IMR-90 (cell line): ENCODE measurements around the gene FBXL7. TPM values are rescaled to one million over a fixed set of nuclear protein-coding genes. Genes with fewer than 3 reads are reported as not detected.

Experiments used
- ATAC-seq: fragments of 200-7000 bp; cut with Tn5 transposase; 2 replicates; pipeline ENCODE4 v1.9.1; 2020; ENCODE audit warnings: low read depth, mild to moderate bottlenecking, moderate library complexity
- BruUV-seq: library from RNA; stranded (reverse); fragments of 400-500 nt; replicated peaks from 2 replicates; lab custom pipeline; 2021; lab: Mats Ljungman, UMichigan
- CTCF ChIA-PET: fragments of 300-600 bp; formaldehyde crosslinking; extraction: SDS; loops from one replicate; lab custom pipeline; 2021; ENCODE audit warnings: antibody characterized with exemption; lab: Yijun Ruan, JAX
- POLR2A ChIA-PET: fragments of 300-600 bp; sonication (Branson Sonifier 250); formaldehyde crosslinking; loops from one replicate; lab custom pipeline; 2022; ENCODE audit warnings: antibody characterized with exemption; ENCODE audit not compliant: unreplicated experiment; lab: Charles Lee
- DNase-seq: peaks from one replicate; pipeline ENCODE4 v3.0.0; 2013
- H2AFZ ChIP-seq: replicated peaks from 2 replicates; pipeline ENCODE3; 2013; ENCODE audit warnings: low read length, mild to moderate bottlenecking; ENCODE audit not compliant: poor library complexity
- H2AK5ac ChIP-seq: 2 replicates; pipeline ENCODE4 v1.6.1; 2013; ENCODE audit warnings: low read depth, low read length, inconsistent platforms
- H2AK9ac ChIP-seq: replicated peaks from 2 replicates; pipeline ENCODE3; 2013; ENCODE audit warnings: mild to moderate bottlenecking, low read depth, low read length, moderate library complexity; ENCODE audit not compliant: poor library complexity
- H2BK120ac ChIP-seq: 2 replicates; pipeline ENCODE4 v1.6.1; 2013; ENCODE audit warnings: low read depth, low read length, inconsistent platforms
- H2BK15ac ChIP-seq: 3 replicates; pipeline ENCODE4 v1.6.1; 2013; ENCODE audit warnings: low read depth, low read length, inconsistent platforms
- H2BK20ac ChIP-seq: 2 replicates; pipeline ENCODE4 v1.6.1; 2013; ENCODE audit warnings: low read depth, mild to moderate bottlenecking, inconsistent platforms, low read length, moderate library complexity
- H2BK5ac ChIP-seq: 2 replicates; pipeline ENCODE4 v1.6.1; 2013; ENCODE audit warnings: mild to moderate bottlenecking, low read depth, low read length, inconsistent platforms; ENCODE audit not compliant: poor library complexity, severe bottlenecking
- H3K14ac ChIP-seq: replicated peaks from 2 replicates; pipeline ENCODE4 v1.6.1; 2013; ENCODE audit warnings: low read depth, low read length, inconsistent platforms
- H3K18ac ChIP-seq: 2 replicates; pipeline ENCODE4 v1.6.1; 2013; ENCODE audit warnings: low read depth, low read length, control low read depth
- H3K23ac ChIP-seq: 2 replicates; pipeline ENCODE4 v1.6.1; 2013; ENCODE audit warnings: low read depth, low read length, inconsistent platforms
- H3K27ac ChIP-seq: 2 replicates; pipeline ENCODE4 v1.5.1; 2013; ENCODE audit warnings: mild to moderate bottlenecking, control low read depth, low read length; ENCODE audit not compliant: insufficient read depth
- H3K27me3 ChIP-seq: 2 replicates; pipeline ENCODE4 v1.6.1; 2013; ENCODE audit warnings: low read length; ENCODE audit not compliant: control insufficient read depth, insufficient read depth
- H3K36me3 ChIP-seq: 2 replicates; pipeline ENCODE4 v1.6.1; 2013; ENCODE audit warnings: low read length, mixed read lengths; ENCODE audit not compliant: control insufficient read depth, insufficient read depth
- H3K4ac ChIP-seq: 2 replicates; pipeline ENCODE4 v1.6.1; 2013; ENCODE audit warnings: low read depth, low read length, inconsistent platforms
- H3K4me1 ChIP-seq: 2 replicates; pipeline ENCODE4 v1.6.1; 2013; ENCODE audit warnings: low read length, mixed read lengths; ENCODE audit not compliant: control insufficient read depth, insufficient read depth
- H3K4me2 ChIP-seq: 2 replicates; pipeline ENCODE4 v1.6.1; 2013; ENCODE audit warnings: low read depth, mild to moderate bottlenecking, control low read depth, low read length, moderate library complexity
- H3K4me3 ChIP-seq: 2 replicates; pipeline ENCODE4 v1.5.1; 2013; ENCODE audit warnings: low read depth, mild to moderate bottlenecking, control low read depth, low read length, moderate library complexity; ENCODE audit not compliant: insufficient read depth
- H3K56ac ChIP-seq: 2 replicates; pipeline ENCODE4 v1.6.1; 2013; ENCODE audit warnings: low read length, inconsistent platforms; ENCODE audit not compliant: insufficient read depth; ENCODE audit errors: extremely low read depth
- H3K79me1 ChIP-seq, 2 experiments: 2 replicates each; pipeline ENCODE4 v1.6.1; 2013; ENCODE audit warnings: low read length in 2 of 2, inconsistent platforms in 1 of 2, low read depth in 1 of 2
- H3K9ac ChIP-seq: 2 replicates; pipeline ENCODE4 v1.6.1; 2013; ENCODE audit warnings: low read depth, low read length, control low read depth
- H3K9me1 ChIP-seq: 2 replicates; pipeline ENCODE4 v1.6.1; 2013; ENCODE audit warnings: low read length, inconsistent platforms; ENCODE audit not compliant: insufficient read depth
- H3K9me3 ChIP-seq: 2 replicates; pipeline ENCODE4 v1.6.1; 2013; ENCODE audit warnings: low read length; ENCODE audit not compliant: control insufficient read depth, insufficient read depth
- H4K20me1 ChIP-seq: 2 replicates; pipeline ENCODE4 v1.6.1; 2013; ENCODE audit warnings: low read length, inconsistent platforms; ENCODE audit not compliant: insufficient read depth
- H4K5ac ChIP-seq: 2 replicates; pipeline ENCODE4 v1.6.1; 2013; ENCODE audit warnings: mild to moderate bottlenecking, low read depth, low read length, control low read depth
- H4K8ac ChIP-seq, 2 experiments: 2 replicates each; pipeline ENCODE4 v1.6.1; 2013; ENCODE audit warnings: low read depth in 2 of 2, low read length in 2 of 2, control low read depth in 1 of 2, inconsistent platforms in 1 of 2
- H4K91ac ChIP-seq: 2 replicates; pipeline ENCODE4 v1.6.1; 2013; ENCODE audit warnings: low read depth, low read length, inconsistent platforms; ENCODE audit not compliant: insufficient read depth
- BHLHE40 ChIP-seq: fragments of 150-350 bp; IDR thresholded peaks from 2 replicates; pipeline ENCODE4 v1.6.1; 2016; ENCODE audit warnings: mild to moderate bottlenecking, low read depth, low read length
- NFE2L2 ChIP-seq: fragments of 150-350 bp; IDR thresholded peaks from 2 replicates; pipeline ENCODE4 v1.6.1; 2016; ENCODE audit warnings: low read depth, mild to moderate bottlenecking, low read length
- POLR2A ChIP-seq: IDR thresholded peaks from 2 replicates; pipeline ENCODE4 v1.6.1; 2012; ENCODE audit warnings: mild to moderate bottlenecking, low read depth, low read length
- RAD21 ChIP-seq: IDR thresholded peaks from 2 replicates; pipeline ENCODE4 v1.6.1; 2012; ENCODE audit warnings: low read length, improper control_type of control experiment
- SMC3 ChIP-seq: fragments of 150-350 bp; IDR thresholded peaks from 2 replicates; pipeline ENCODE4 v1.6.1; 2016; ENCODE audit warnings: low read depth, mild to moderate bottlenecking, antibody characterized with exemption, low read length, moderate library complexity
- WGBS, 2 experiments: methylation state at CpG; one replicate each; pipeline versions ENCODE4 v1.1.5 to v1.1.7; 2013; ENCODE audit warnings: missing lambda C conversion rate in 2 of 2; ENCODE audit not compliant: insufficient read length in 1 of 2; ENCODE audit errors: extremely low coverage in 2 of 2; 5-methylcytosine and 5-hydroxymethylcytosine counted together
- dilution Hi-C: fragments of 300-500 bp; cut with HindIII; formaldehyde crosslinking; loops from one replicate; pipeline ENCODE4 v1.14.3; 2018; ENCODE audit warnings: low sequenced_read_pairs; ENCODE audit not compliant: unreplicated experiment
- in situ Hi-C: fragments of 300-500 bp; cut with MboI; formaldehyde crosslinking; loops from 3 replicates; pipeline ENCODE4 v1.14.3; 2019; ENCODE audit warnings: low sequenced_read_pairs, inconsistent platforms, mixed read lengths
- intact Hi-C: fragments of 100-400 bp; cut with micrococcal nuclease; formaldehyde crosslinking; loops from 2 replicates; pipeline ENCODE4 v1.10.0; 2022
- polyA plus RNA-seq, 3 experiments: library from polyadenylated mRNA; depleted of rRNA; stranded (reverse); fragments of >200 nt; gene quantifications; 2 replicates each; pipeline ENCODE4 v1.2.3, GENCODE V29; 2012; ENCODE audit warnings: low replicate concordance in 1 of 3
- total RNA-seq: library from RNA; depleted of rRNA; stranded (reverse); fragments of >200 nt; gene quantifications from 2 replicates; pipeline ENCODE4 v1.2.3, GENCODE V29; 2012
- TF ChIP-seq, protein P1 (sequence below): fragments of 150-350 bp; IDR thresholded peaks from 2 replicates; pipeline ENCODE4 v1.6.1; 2016; ENCODE audit warnings: low read depth, mild to moderate bottlenecking, low read length, moderate library complexity, borderline replicate concordance
- TF ChIP-seq, protein P2 (sequence below): conservative IDR thresholded peaks from 2 replicates; pipeline ENCODE4 v1.5.1; 2012; ENCODE audit warnings: mild to moderate bottlenecking, low read depth, low read length, improper control_type of control experiment

Gene FBXL7
- total and polyA plus RNA-seq, 2 of the 4 experiments (the other 2 are of a cell fraction): 4.1 to 10.2 TPM

DNA sequence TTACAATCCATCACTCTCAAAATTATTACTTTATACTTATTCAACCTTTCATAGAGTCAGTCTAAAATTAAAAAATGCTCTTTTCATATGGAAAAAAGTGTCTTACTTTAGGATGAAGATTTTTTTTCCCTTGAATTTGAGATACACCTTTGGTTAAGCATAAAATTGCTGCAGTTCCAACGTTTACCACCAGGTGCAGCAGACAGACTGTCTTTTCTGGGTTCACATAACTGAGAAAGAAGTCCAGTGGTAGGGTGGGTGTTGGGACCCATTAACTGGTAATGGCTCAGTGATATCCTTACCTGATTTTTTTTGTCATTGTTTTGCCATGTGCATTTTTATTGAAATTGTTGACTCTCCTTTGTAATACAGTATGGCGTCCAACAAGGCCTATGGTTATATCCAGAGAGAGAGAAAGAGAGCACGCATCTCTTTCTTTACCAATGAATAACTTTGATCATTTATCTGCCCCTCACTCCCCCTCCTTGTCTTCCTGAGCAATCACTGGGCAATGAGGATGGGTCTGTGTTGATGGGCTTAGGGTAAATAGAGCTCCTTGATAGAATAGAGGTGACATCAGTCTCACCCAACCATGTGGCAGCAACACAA is 98.4 kb downstream of the FBXL7 start:
- no TSS peak for BruUV-seq
- H3K9me3 ChIP-seq: no peaks in the 10 kb centered on the region
- DNase-seq (no peak), ATAC-seq (no peak)
- H2BK20ac ChIP-seq: no peak overlapping the region
- H4K8ac ChIP-seq: no peak overlapping the region
- no peak overlapping the region for H2AK5ac ChIP-seq
- no peak overlapping the region for H2BK5ac ChIP-seq
- H3K23ac ChIP-seq: no peak overlapping the region
- no peak overlapping the region for H3K4ac ChIP-seq
- H3K4me2 ChIP-seq: no peak overlapping the region
- dilution Hi-C loops: no loop called here
- H3K36me3 ChIP-seq: no peaks in the 10 kb centered on the region
- H3K4me1 ChIP-seq: no peaks in the 10 kb centered on the region
- no peak overlapping the region for H2BK120ac ChIP-seq
- no peak overlapping the region for H2AK9ac ChIP-seq
- H4K5ac ChIP-seq: no peak overlapping the region
- in situ Hi-C loops: no loop called here
- H3K14ac ChIP-seq: no peak overlapping the region
- no peak overlapping the region for H3K27ac ChIP-seq
- POLR2A ChIA-PET: no interaction called here
- H3K56ac ChIP-seq: no peak overlapping the region
- no peak overlapping the region for H3K4me3 ChIP-seq
- TF ChIP-seq, protein P1, sequence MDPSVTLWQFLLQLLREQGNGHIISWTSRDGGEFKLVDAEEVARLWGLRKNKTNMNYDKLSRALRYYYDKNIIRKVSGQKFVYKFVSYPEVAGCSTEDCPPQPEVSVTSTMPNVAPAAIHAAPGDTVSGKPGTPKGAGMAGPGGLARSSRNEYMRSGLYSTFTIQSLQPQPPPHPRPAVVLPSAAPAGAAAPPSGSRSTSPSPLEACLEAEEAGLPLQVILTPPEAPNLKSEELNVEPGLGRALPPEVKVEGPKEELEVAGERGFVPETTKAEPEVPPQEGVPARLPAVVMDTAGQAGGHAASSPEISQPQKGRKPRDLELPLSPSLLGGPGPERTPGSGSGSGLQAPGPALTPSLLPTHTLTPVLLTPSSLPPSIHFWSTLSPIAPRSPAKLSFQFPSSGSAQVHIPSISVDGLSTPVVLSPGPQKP: no peak
- TF ChIP-seq SMC3: no peak
- TF ChIP-seq POLR2A: no peak
- TF ChIP-seq BHLHE40: no peak
- TF ChIP-seq, protein P2, sequence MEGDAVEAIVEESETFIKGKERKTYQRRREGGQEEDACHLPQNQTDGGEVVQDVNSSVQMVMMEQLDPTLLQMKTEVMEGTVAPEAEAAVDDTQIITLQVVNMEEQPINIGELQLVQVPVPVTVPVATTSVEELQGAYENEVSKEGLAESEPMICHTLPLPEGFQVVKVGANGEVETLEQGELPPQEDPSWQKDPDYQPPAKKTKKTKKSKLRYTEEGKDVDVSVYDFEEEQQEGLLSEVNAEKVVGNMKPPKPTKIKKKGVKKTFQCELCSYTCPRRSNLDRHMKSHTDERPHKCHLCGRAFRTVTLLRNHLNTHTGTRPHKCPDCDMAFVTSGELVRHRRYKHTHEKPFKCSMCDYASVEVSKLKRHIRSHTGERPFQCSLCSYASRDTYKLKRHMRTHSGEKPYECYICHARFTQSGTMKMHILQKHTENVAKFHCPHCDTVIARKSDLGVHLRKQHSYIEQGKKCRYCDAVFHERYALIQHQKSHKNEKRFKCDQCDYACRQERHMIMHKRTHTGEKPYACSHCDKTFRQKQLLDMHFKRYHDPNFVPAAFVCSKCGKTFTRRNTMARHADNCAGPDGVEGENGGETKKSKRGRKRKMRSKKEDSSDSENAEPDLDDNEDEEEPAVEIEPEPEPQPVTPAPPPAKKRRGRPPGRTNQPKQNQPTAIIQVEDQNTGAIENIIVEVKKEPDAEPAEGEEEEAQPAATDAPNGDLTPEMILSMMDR: peak; percentile 35; the same call in 1 of the 2 replicates
- peak; percentile 26; the same call in 1 of the 2 replicates for TF ChIP-seq RAD21
- TF ChIP-seq NFE2L2: no peak
- no peak overlapping the region for H3K18ac ChIP-seq
- H4K20me1 ChIP-seq: peaks cover 3% of the 10 kb centered on the region; the same call in 1 of the 2 replicates
- H3K9ac ChIP-seq: no peak overlapping the region
- WGBS, 2 experiments: 0% methylated on average over 1 of the region's 3 CpGs; no CpG with 5 or more reads in 1 of the 2 experiments
- peaks cover 25 to 39% of the 10 kb centered on the region in 2 experiments for H3K79me1 ChIP-seq
- H2BK15ac ChIP-seq: no peak overlapping the region
- no peaks in the 10 kb centered on the region; the same call in 1 of the 2 replicates for H3K9me1 ChIP-seq
- no peak overlapping the region for H2AFZ ChIP-seq
- no peaks in the 10 kb centered on the region for H3K27me3 ChIP-seq
- no peak overlapping the region for H4K91ac ChIP-seq
- CTCF ChIA-PET: interaction anchor here (1.1 kb wide), 1 partner anchor 12 kb away, joined by 3 read pairs; no protein-coding TSS in a partner anchor
- intact Hi-C loops: loop anchor here (10.0 kb wide), 1 partner anchor 396 kb away; no protein-coding TSS in a partner anchor
